Thyroid gland (tissue), 4 donors: ENCODE data around the gene LYRM4. TPM values are rescaled to one million over a fixed set of nuclear protein-coding genes. Genes with fewer than 3 reads are reported as not detected.

ENCODE experiments used
- DNase-seq, 2 donors: peaks; one replicate each; pipeline ENCODE4 v3.0.0-alpha.2; 2019
- H3K27ac ChIP-seq, 3 donors: fragments of 200-600 bp; sonication (generic); 1 replicate in 2 of 3; 2 replicates in 1 of 3; pipeline ENCODE4 v1.5.1; 2016 to 2019; ENCODE audit warnings: mild to moderate bottlenecking in 1 of 3, moderate library complexity in 1 of 3
- H3K27me3 ChIP-seq: fragments of 200-600 bp; sonication (generic); one replicate; pipeline ENCODE4 v1.5.1; 2019
- H3K36me3 ChIP-seq, 2 donors: fragments of 200-600 bp; sonication (generic); one replicate each; pipeline ENCODE4 v1.5.1; 2016 to 2019
- H3K4me1 ChIP-seq, 2 donors: fragments of 200-600 bp; sonication (generic); one replicate each; pipeline ENCODE4 v1.5.1; 2017 to 2019
- H3K4me3 ChIP-seq, 3 donors: fragments of 200-600 bp; sonication (generic); replicated peaks in 1 of 3; 1 replicate in 2 of 3; 2 replicates in 1 of 3; pipeline ENCODE4 v1.5.1; 2016; ENCODE audit warnings: mild to moderate bottlenecking in 1 of 3
- H3K9me3 ChIP-seq: fragments of 200-600 bp; sonication (generic); one replicate; pipeline ENCODE4 v1.5.1; 2017
- CTCF ChIP-seq, 6 experiments: fragments of 200-600 bp in 3 of 6; fragments of 450-650 bp in 3 of 6; sonication (generic) in 3 of 6; IDR thresholded peaks; one replicate each; pipeline ENCODE4 v1.5.1; 2016 to 2019; ENCODE audit warnings: antibody characterized with exemption in 6 of 6, mild to moderate bottlenecking in 2 of 6, inconsistent platforms in 1 of 6, moderate library complexity in 1 of 6
- POLR2A ChIP-seq, 2 donors: fragments of 450-650 bp; IDR thresholded peaks; one replicate each; pipeline ENCODE4 v1.6.1; 2017; ENCODE audit warnings: antibody characterized with exemption in 2 of 2, mild to moderate bottlenecking in 2 of 2, moderate library complexity in 1 of 2
- WGBS, 2 donors: methylation state at CpG; one replicate each; pipeline ENCODE4 v1.1.5; 2017; 5-methylcytosine and 5-hydroxymethylcytosine counted together
- intact Hi-C: fragments of 100-400 bp; cut with DNase I; formaldehyde crosslinking; loops from one replicate; pipeline ENCODE4 v1.15.1; 2023
- total RNA-seq, 4 donors: library from RNA; depleted of rRNA; stranded (reverse); fragments of >200 nt; gene quantifications; one replicate each; pipeline ENCODE4 v1.2.3, GENCODE V29; 2016

LYRM4 gene
- total RNA-seq, 4 donors from 2014 or later: 26.7 to 32.2 (median 29.5) TPM

GRCh38 chr6:5290500-5290899 lies 29.8 kb upstream of the LYRM4 start:
- Histone ChIP-seq H3K4me3 (no peak overlapping the region), H3K9me3 (no peaks in the 10 kb centered on the region), H3K27me3 (no peaks in the 10 kb centered on the region), H3K36me3 (no peaks in the 10 kb centered on the region), H3K27ac (no peak overlapping the region), H3K4me1 (peaks cover 14 to 37% of the 10 kb centered on the region in 2 donors)
- intact Hi-C loops: no loop called here
- TF ChIP-seq CTCF (IDR thresholded peaks at IDR 0.05): no peak
- TF ChIP-seq POLR2A (IDR thresholded peaks at IDR 0.05): no peak
- DNase-seq: no peak

- intact Hi-C loops: no loop called here
- WGBS, 2 donors: 93 to 94% methylated on average over 1 of the region's 1 CpG
- no peak overlapping the region for H3K4me3 ChIP-seq
- H3K27me3 ChIP-seq: no peaks in the 10 kb centered on the region
- H3K27ac ChIP-seq: no peak overlapping the region
- DNase-seq: no peak
- TF ChIP-seq POLR2A (IDR thresholded peaks at IDR 0.05): no peak
- no peak for TF ChIP-seq CTCF (IDR thresholded peaks at IDR 0.05)
- no peaks in the 10 kb centered on the region for H3K9me3 ChIP-seq
- peaks cover 14 to 37% of the 10 kb centered on the region in 2 donors for H3K4me1 ChIP-seq
- H3K36me3 ChIP-seq: no peaks in the 10 kb centered on the region
Observed at GRCh38 chr6:5290097-5290496, 29.3 kb upstream of the LYRM4 start.

- TF ChIP-seq POLR2A (IDR thresholded peaks at IDR 0.05) (no peak), CTCF (IDR thresholded peaks at IDR 0.05) (no peak)
- intact Hi-C loops: no loop called here
- 72 to 83% methylated on average over 2 of the region's 2 CpGs for WGBS, 2 donors
Observed at GRCh38 chr6:5287966-5288297, 27.2 kb upstream of the LYRM4 start.

DNA sequence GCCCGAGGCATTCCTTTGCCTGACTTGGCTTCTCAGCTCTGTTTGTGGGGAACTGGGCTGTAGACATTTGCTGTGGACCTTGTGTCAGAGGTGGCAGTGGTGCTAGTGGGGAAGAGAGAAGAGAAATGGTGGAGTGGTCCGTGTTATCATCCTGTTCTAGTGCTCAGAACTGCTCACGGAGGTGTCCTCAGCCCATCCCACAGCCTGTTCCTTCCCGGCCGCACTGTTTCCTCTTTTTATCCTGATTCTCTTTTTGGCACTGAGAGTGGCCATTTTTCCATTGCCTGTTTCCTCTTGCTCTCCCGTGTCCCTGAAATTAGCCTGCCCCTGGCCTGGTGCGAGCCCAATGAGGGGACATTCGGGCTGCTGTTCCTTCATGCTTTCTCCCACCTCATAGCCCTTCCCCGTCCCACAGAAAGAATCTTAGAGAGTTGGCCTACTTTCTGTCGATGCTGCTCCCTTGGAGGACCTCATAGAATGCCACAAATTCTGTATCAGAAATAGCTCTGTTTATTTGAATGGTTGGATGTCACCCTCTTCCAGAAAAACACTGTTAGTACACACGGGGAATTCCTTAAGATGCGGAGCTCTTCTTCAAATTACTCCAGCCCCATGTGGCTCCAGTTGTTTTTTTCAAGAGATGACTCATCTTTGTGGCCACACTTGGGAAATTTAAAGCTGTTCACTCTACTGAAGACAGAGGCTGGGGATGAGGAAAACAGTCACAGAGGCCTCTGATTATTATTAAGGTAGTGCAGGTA lies 26.6 kb upstream of the LYRM4 start:
- no peaks in the 10 kb centered on the region for H3K36me3 ChIP-seq
- intact Hi-C loops: no loop called here
- H3K9me3 ChIP-seq: no peaks in the 10 kb centered on the region
- H3K4me1 ChIP-seq: peaks cover 7 to 17% of the 10 kb centered on the region in 2 donors
- WGBS, 2 donors: 63 to 77% methylated on average over 12 of the region's 12 CpGs
- peak overlapping the region; percentile 4 to 62 (median 54) for H3K27ac ChIP-seq
- no peak for TF ChIP-seq POLR2A (IDR thresholded peaks at IDR 0.05)
- no peaks in the 10 kb centered on the region for H3K27me3 ChIP-seq
- H3K4me3 ChIP-seq: no peak overlapping the region
- DNase-seq: no peak

More at GRCh38 chr6:5287966-5288297, 27.2 kb upstream of the LYRM4 start:
- Histone ChIP-seq H3K4me3 (no peak overlapping the region), H3K4me1 (peaks cover 7 to 18% of the 10 kb centered on the region in 2 donors), H3K27ac (peak overlapping the region in 2 of 3 donors; percentile 54 to 62), H3K27me3 (no peaks in the 10 kb centered on the region), H3K9me3 (no peaks in the 10 kb centered on the region), H3K36me3 (no peaks in the 10 kb centered on the region)
- no peak for DNase-seq

- H3K36me3 ChIP-seq: no peaks in the 10 kb centered on the region
- no peaks in the 10 kb centered on the region for H3K27me3 ChIP-seq
- H3K9me3 ChIP-seq: no peaks in the 10 kb centered on the region
- peaks cover 7 to 17% of the 10 kb centered on the region in 2 donors for H3K4me1 ChIP-seq
- TF ChIP-seq CTCF (IDR thresholded peaks at IDR 0.05): no peak
- TF ChIP-seq POLR2A (IDR thresholded peaks at IDR 0.05): no peak
- H3K4me3 ChIP-seq: no peak overlapping the region
- intact Hi-C loops: no loop called here
- no peak for DNase-seq
- WGBS, 2 donors: 90 to 93% methylated on average over 7 of the region's 7 CpGs
- peak overlapping the region in 1 of 3 donors; percentile 62 for H3K27ac ChIP-seq
Observed at GRCh38 chr6:5286780-5287179, 26.0 kb upstream of the LYRM4 start.
